Keratinocyte (primary cell): ENCODE measurements around the gene VPS8. TPM values are rescaled to one million over a fixed set of nuclear protein-coding genes. Genes with fewer than 3 reads are reported as not detected.

Experiments
- DNase-seq: peaks from one replicate; pipeline ENCODE4 v3.0.0-alpha.2; 2011; ENCODE audit warnings: low read depth, missing footprints, low spot score
- FAIRE-seq: peaks from 2 replicates; lab custom pipeline; 2011; peaks lifted over from hg19 to GRCh38; lab: Jason Lieb, UNC
- H2AFZ ChIP-seq: 2 replicates; pipeline ENCODE4 v1.6.0; 2012; ENCODE audit warnings: low read length, control low read depth, inconsistent platforms; ENCODE audit not compliant: control insufficient read depth
- H3K27ac ChIP-seq: 2 replicates; pipeline ENCODE4 v1.5.1; 2011; ENCODE audit warnings: low read length; ENCODE audit not compliant: control insufficient read depth, insufficient read depth
- H3K27me3 ChIP-seq: 3 replicates; pipeline ENCODE4 v1.6.0; 2011; ENCODE audit warnings: low read length; ENCODE audit not compliant: control insufficient read depth, insufficient read depth; ENCODE audit errors: extremely low read depth
- H3K36me3 ChIP-seq, 2 experiments: 2 replicates in 1 of 2; 3 replicates in 1 of 2; pipeline ENCODE4 v1.5.1; 2011; ENCODE audit warnings: low read length in 2 of 2, mild to moderate bottlenecking in 1 of 2; ENCODE audit not compliant: control insufficient read depth in 2 of 2, insufficient read depth in 2 of 2; ENCODE audit errors: extremely low read depth in 1 of 2
- H3K4me1 ChIP-seq: 3 replicates; pipeline ENCODE4 v1.5.1; 2011; ENCODE audit warnings: low read length; ENCODE audit not compliant: control insufficient read depth, insufficient read depth; ENCODE audit errors: extremely low read depth
- H3K4me2 ChIP-seq: 3 replicates; pipeline ENCODE4 v1.6.0; 2011; ENCODE audit warnings: low read depth, low read length; ENCODE audit not compliant: control insufficient read depth, insufficient read depth; ENCODE audit errors: extremely low read depth
- H3K4me3 ChIP-seq, 3 experiments: fragments of 200-600 bp in 1 of 3; sonication (generic) in 1 of 3; 2 replicates in 2 of 3; 3 replicates in 1 of 3; pipeline ENCODE4 v1.5.1; 2011 to 2016; ENCODE audit warnings: low read length in 3 of 3, mild to moderate bottlenecking in 3 of 3, control low read depth in 2 of 3, inconsistent platforms in 1 of 3, low read depth in 1 of 3, mixed read lengths in 1 of 3, mixed run types in 1 of 3, moderate library complexity in 1 of 3; ENCODE audit not compliant: control insufficient read depth in 2 of 3, insufficient read depth in 2 of 3; ENCODE audit errors: extremely low read depth in 1 of 3
- H3K79me2 ChIP-seq: 2 replicates; pipeline ENCODE4 v1.6.0; 2012; ENCODE audit warnings: low read length; ENCODE audit not compliant: control insufficient read depth, insufficient read depth
- H3K9ac ChIP-seq: 3 replicates; pipeline ENCODE4 v1.6.0; 2011; ENCODE audit warnings: low read length; ENCODE audit not compliant: control insufficient read depth, insufficient read depth; ENCODE audit errors: extremely low read depth
- H3K9me1 ChIP-seq: 3 replicates; pipeline ENCODE4 v1.6.0; 2011; ENCODE audit warnings: low read length; ENCODE audit not compliant: control insufficient read depth, insufficient read depth; ENCODE audit errors: extremely low read depth
- H3K9me3 ChIP-seq: 2 replicates; pipeline ENCODE4 v1.5.1; 2012; ENCODE audit warnings: low read depth, low read length; ENCODE audit not compliant: control insufficient read depth
- H4K20me1 ChIP-seq: 3 replicates; pipeline ENCODE4 v1.6.0; 2011; ENCODE audit warnings: low read length; ENCODE audit not compliant: control insufficient read depth, insufficient read depth; ENCODE audit errors: extremely low read depth
- CTCF ChIP-seq, 3 experiments: IDR thresholded peaks in 1 of 3; conservative IDR thresholded peaks in 1 of 3; optimal IDR thresholded peaks in 1 of 3; 2 replicates in 2 of 3; 3 replicates in 1 of 3; pipeline versions ENCODE3 to v1.5.1; 2011; ENCODE audit warnings: low read length in 3 of 3, mild to moderate bottlenecking in 3 of 3, moderate library complexity in 2 of 3, control low read depth in 1 of 3, inconsistent platforms in 1 of 3; ENCODE audit not compliant: insufficient read depth in 2 of 3; ENCODE audit errors: extremely low read depth in 1 of 3
- EZH2 ChIP-seq: IDR thresholded peaks from one replicate; pipeline ENCODE4 v1.6.1; 2012; ENCODE audit warnings: inconsistent platforms, mild to moderate bottlenecking, low read length, moderate library complexity
- dilution Hi-C: fragments of 300-500 bp; cut with MboI; formaldehyde crosslinking; loops from one replicate; pipeline ENCODE4 v1.7.0; 2020; ENCODE audit warnings: low sequenced_read_pairs; ENCODE audit not compliant: extremely low pct_ligation_motif_present
- polyA plus RNA-seq, 5 experiments: library from polyadenylated mRNA; depleted of rRNA in 3 of 5; stranded (reverse) in 3 of 5; stranded (forward) in 1 of 5; unstranded in 1 of 5; fragments of >200 nt; gene quantifications; 1 replicate in 1 of 5; 2 replicates in 3 of 5; 3 replicates in 1 of 5; pipeline versions ENCODE4 v1.2.1 to v1.2.3, GENCODE V29; 2011 to 2012; ENCODE audit warnings: missing spikeins in 2 of 5, low read depth in 1 of 5, low replicate concordance in 1 of 5

Gene VPS8
- polyA plus RNA-seq, 1 donor (not counting 4 experiments of a cell fraction or from before 2014, with no cell fraction given): 28.4 TPM

- Histone ChIP-seq H4K20me1 (no peaks in the 10 kb centered on the region), H3K79me2 (no peaks in the 10 kb centered on the region), H3K9ac (no peak overlapping the region), H3K4me1 (peaks cover 11% of the 10 kb centered on the region), H3K9me3 (no peaks in the 10 kb centered on the region), H3K27me3 (no peaks in the 10 kb centered on the region), H3K36me3 (no peaks in the 10 kb centered on the region), H3K27ac (no peak overlapping the region), H3K4me2 (no peak overlapping the region), H2AFZ (no peak overlapping the region), H3K4me3 (no peak overlapping the region), H3K9me1 (no peaks in the 10 kb centered on the region)
- dilution Hi-C loops: no loop called here
- FAIRE-seq: no peak
- TF ChIP-seq EZH2: no peak
- TF ChIP-seq CTCF (optimal IDR thresholded peaks at IDR 0.05 in 1 of 3, IDR thresholded peaks at IDR 0.05 in 1 of 3, conservative IDR thresholded peaks at IDR 0.05 in 1 of 3; ENCODE audit: extremely low read depth in 1 of 3, insufficient read depth in 2 of 3, low read length in 3 of 3): no peak
- DNase-seq: no peak
Measured at GRCh38 chr3:184771301-184772127, 40.5 kb upstream of the VPS8 start.

GRCh38 chr3:184772667-184773272, 39.2 kb upstream of the VPS8 start:
- Histone ChIP-seq H3K27me3 (no peaks in the 10 kb centered on the region), H3K4me2 (no peak overlapping the region), H3K9ac (no peak overlapping the region), H2AFZ (no peak overlapping the region), H3K4me1 (peaks cover 4% of the 10 kb centered on the region), H3K4me3 (no peak overlapping the region), H3K27ac (no peak overlapping the region), H3K9me1 (no peaks in the 10 kb centered on the region), H3K9me3 (no peaks in the 10 kb centered on the region), H4K20me1 (no peaks in the 10 kb centered on the region), H3K36me3 (no peaks in the 10 kb centered on the region), H3K79me2 (no peaks in the 10 kb centered on the region)
- dilution Hi-C loops: no loop called here
- TF ChIP-seq EZH2: no peak
- no peak for DNase-seq
- FAIRE-seq: no peak
